Thoracic aorta (tissue), 2 donors: ENCODE measurements around the gene RINT1. TPM values are rescaled to one million over a fixed set of nuclear protein-coding genes. Genes with fewer than 3 reads are reported as not detected.

Experiments
- ATAC-seq: fragments of 150-250 bp; one replicate; pipeline ENCODE4 v1.8.0; 2017; ENCODE audit warnings: low read depth; ENCODE audit not compliant: insufficient number of reproducible peaks, low FRiP score
- DNase-seq: peaks from one replicate; pipeline ENCODE4 v3.0.0-alpha.2; 2020; ENCODE audit warnings: low spot score
- H3K27ac ChIP-seq, 2 donors: fragments of 200-600 bp; sonication (generic); 1 replicate in 1 of 2; 2 replicates in 1 of 2; pipeline ENCODE4 v1.5.1; 2016; ENCODE audit warnings: mild to moderate bottlenecking in 2 of 2, moderate library complexity in 2 of 2
- H3K27me3 ChIP-seq: fragments of 200-600 bp; sonication (generic); replicated peaks from 2 replicates; pipeline ENCODE4 v1.6.0; 2016; ENCODE audit warnings: mild to moderate bottlenecking; ENCODE audit not compliant: insufficient read depth
- H3K36me3 ChIP-seq: fragments of 200-600 bp; sonication (generic); one replicate; pipeline ENCODE4 v1.5.1; 2016
- H3K4me1 ChIP-seq, 2 donors: fragments of 200-600 bp; sonication (generic); 1 replicate in 1 of 2; 2 replicates in 1 of 2; pipeline versions ENCODE4 v1.5.1 to v1.6.0; 2016; ENCODE audit warnings: low read depth in 2 of 2, mild to moderate bottlenecking in 1 of 2; ENCODE audit not compliant: control insufficient read depth in 1 of 2
- H3K4me3 ChIP-seq: fragments of 200-600 bp; sonication (generic); 2 replicates; pipeline ENCODE4 v1.5.1; 2016; ENCODE audit warnings: mild to moderate bottlenecking
- H3K9me3 ChIP-seq: fragments of 200-600 bp; sonication (generic); 2 replicates; pipeline ENCODE4 v1.5.1; 2016
- total RNA-seq, 2 donors: library from RNA; depleted of rRNA; stranded (reverse); fragments of >200 nt; gene quantifications; one replicate each; pipeline versions ENCODE4 v1.1.0 to v1.2.3, GENCODE V29; 2016
- TF ChIP-seq, protein P1 (sequence below): fragments of 200-600 bp; sonication (generic); IDR thresholded peaks from one replicate; pipeline ENCODE4 v1.5.1; 2019; ENCODE audit warnings: antibody characterized with exemption

RINT1 gene
- total RNA-seq, 2 donors from 2014 or later: 20.2 to 25.2 TPM

DNA sequence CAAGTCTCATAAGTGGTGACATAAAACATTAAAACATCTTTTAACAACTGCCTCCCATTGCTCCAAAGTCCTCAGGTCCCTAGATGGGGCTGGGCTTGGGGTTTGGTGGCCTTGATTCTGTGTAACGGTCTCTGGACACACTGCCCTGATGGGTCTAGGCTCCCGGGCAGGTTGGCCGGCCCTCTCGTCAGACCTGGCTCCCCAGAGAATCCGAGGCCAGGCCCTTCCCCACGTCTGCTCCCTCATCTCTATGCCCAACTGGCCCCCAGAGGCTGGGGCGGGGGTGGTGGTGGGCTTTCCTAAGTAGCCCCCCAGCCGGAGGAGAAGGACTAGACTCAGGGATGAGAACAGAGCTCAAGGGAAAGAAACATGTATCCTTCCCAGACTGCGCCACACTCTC is 80.8 kb downstream of the RINT1 start:
- no peaks in the 10 kb centered on the region for H3K27me3 ChIP-seq
- no peaks in the 10 kb centered on the region for H3K9me3 ChIP-seq
- H3K36me3 ChIP-seq: peaks cover 19% of the 10 kb centered on the region
- H3K4me1 ChIP-seq: no peaks in the 10 kb centered on the region
- TF ChIP-seq, protein P1, sequence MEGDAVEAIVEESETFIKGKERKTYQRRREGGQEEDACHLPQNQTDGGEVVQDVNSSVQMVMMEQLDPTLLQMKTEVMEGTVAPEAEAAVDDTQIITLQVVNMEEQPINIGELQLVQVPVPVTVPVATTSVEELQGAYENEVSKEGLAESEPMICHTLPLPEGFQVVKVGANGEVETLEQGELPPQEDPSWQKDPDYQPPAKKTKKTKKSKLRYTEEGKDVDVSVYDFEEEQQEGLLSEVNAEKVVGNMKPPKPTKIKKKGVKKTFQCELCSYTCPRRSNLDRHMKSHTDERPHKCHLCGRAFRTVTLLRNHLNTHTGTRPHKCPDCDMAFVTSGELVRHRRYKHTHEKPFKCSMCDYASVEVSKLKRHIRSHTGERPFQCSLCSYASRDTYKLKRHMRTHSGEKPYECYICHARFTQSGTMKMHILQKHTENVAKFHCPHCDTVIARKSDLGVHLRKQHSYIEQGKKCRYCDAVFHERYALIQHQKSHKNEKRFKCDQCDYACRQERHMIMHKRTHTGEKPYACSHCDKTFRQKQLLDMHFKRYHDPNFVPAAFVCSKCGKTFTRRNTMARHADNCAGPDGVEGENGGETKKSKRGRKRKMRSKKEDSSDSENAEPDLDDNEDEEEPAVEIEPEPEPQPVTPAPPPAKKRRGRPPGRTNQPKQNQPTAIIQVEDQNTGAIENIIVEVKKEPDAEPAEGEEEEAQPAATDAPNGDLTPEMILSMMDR: no peak
- no peak for DNase-seq
- no peak overlapping the region for H3K27ac ChIP-seq
- ATAC-seq: no peak
- no peak overlapping the region for H3K4me3 ChIP-seq

DNA sequence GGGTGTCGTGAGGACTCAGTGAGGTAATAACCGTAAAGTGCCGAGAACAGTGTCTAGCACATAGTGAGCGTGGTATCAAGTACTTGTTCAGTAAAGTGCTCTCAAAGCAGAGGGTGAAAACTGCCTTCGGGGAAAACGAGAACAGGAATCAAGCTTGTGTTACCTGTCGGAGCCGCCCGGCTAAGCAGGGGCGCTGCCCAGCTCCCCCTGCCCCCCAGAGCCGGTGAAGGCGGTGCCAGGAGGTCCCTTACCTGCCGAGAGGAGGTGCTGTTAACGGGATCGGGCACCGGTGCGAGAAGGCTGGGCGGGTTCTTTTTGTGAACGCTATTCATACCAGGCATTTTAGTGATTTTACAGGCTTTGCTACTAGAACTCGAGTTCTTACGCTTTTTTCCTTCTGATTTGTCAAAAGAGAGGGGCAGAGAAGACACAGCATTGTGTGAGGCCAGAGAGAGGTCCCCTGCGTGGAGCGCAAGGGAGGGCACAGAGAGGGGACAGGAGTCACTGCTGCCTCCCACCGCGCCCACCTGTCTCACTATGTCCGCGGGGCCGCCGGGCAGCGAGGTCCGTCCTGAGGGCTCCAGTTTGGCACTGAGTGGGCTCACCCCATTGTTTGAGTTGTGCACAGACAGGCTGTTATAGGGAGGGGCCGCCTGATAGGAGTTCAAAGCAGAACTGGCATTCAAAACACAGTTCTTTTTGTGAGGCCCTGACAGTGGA is 81.8 kb downstream of the RINT1 start:
- ATAC-seq: no peak
- TF ChIP-seq, protein P1: no peak
- Histone ChIP-seq H3K4me1 (no peaks in the 10 kb centered on the region), H3K36me3 (peaks cover 25% of the 10 kb centered on the region), H3K27me3 (no peaks in the 10 kb centered on the region), H3K9me3 (no peaks in the 10 kb centered on the region), H3K4me3 (no peak overlapping the region), H3K27ac (no peak overlapping the region)
- no peak for DNase-seq

DNA sequence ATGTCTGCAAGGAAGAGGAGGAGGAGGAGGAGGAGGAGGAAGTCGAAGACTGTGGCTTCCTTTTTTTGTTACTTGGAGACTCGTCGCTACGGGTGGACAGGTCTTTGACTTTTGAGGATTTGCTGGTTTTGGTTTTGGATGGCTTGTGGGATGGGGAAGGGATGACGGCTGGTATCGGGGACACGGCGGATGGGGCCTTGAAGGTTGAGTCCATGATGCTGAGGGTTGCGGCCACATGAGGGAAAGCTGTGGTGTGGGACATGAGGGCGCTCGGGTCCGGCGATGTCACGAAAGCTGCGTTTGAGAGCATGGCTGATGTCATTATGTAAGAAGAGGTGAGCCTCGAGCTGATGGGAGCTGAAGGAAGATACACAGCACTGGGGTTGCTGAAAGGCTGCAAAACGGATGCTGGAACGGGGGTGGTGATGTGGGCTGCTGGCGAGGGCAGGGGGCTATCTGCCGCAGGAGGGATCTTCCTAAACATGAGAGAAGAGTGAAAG is 82.4 kb downstream of the RINT1 start:
- DNase-seq: no peak
- no peaks in the 10 kb centered on the region for H3K9me3 ChIP-seq
- no peaks in the 10 kb centered on the region for H3K27me3 ChIP-seq
- H3K27ac ChIP-seq: no peak overlapping the region
- no peaks in the 10 kb centered on the region for H3K4me1 ChIP-seq
- TF ChIP-seq, protein P1: no peak
- H3K4me3 ChIP-seq: no peak overlapping the region
- ATAC-seq: no peak
- peaks cover 25% of the 10 kb centered on the region for H3K36me3 ChIP-seq

Other genes starting within 250 kb of the RINT1 start
- 10 to 100 TPM; 26.5 to 31.1 TPM for gene SRPK2, start 143.3 kb upstream of the RINT1 start, total RNA-seq
- gene PUS7, start 9.9 kb upstream of the RINT1 start, total RNA-seq: 10 to 100 TPM in 1 of 2 donors, 1 to 10 TPM in 1; 4.1 to 20.6 TPM
- not detected for gene EFCAB10, start 49.3 kb downstream of the RINT1 start, total RNA-seq